ENCODE measurements around the gene ARL8B. TPM values are rescaled to one million over a fixed set of nuclear protein-coding genes. Genes with fewer than 3 reads are reported as not detected.

ARL8B gene
- polyA plus RNA-seq, 1 donor (not counting 4 experiments of a cell fraction or from before 2014, with no cell fraction given) = 102 TPM

GRCh38 chr3:5201536-5201935 is 79.4 kb downstream of the ARL8B start:
- FAIRE-seq (no peak), DNase-seq (ENCODE audit: low read depth, low spot score) (no peak)
- Histone ChIP-seq H2AFZ (ENCODE audit: control insufficient read depth, low read length) (no peak overlapping the region), H3K4me2 (ENCODE audit: control insufficient read depth, extremely low read depth, insufficient read depth, low read depth, low read length) (no peak overlapping the region), H3K9me1 (ENCODE audit: control insufficient read depth, extremely low read depth, insufficient read depth, low read length) (no peaks in the 10 kb centered on the region), H3K79me2 (ENCODE audit: control insufficient read depth, insufficient read depth, low read length) (peaks cover 29% of the 10 kb centered on the region), H3K4me1 (ENCODE audit: control insufficient read depth, extremely low read depth, insufficient read depth, low read length) (peaks cover 23% of the 10 kb centered on the region), H3K36me3 (ENCODE audit: control insufficient read depth in 2 of 2, extremely low read depth in 1 of 2, insufficient read depth in 2 of 2, low read length in 2 of 2) (peaks cover 33 to 59% of the 10 kb centered on the region in 2 experiments), H3K9me3 (ENCODE audit: control insufficient read depth, low read depth, low read length) (no peaks in the 10 kb centered on the region), H3K27ac (ENCODE audit: control insufficient read depth, insufficient read depth, low read length) (peak overlapping the region; percentile 9), H4K20me1 (ENCODE audit: control insufficient read depth, extremely low read depth, insufficient read depth, low read length) (no peaks in the 10 kb centered on the region), H3K9ac (ENCODE audit: control insufficient read depth, extremely low read depth, insufficient read depth, low read length) (no peak overlapping the region), H3K4me3 (ENCODE audit: control insufficient read depth in 2 of 3, extremely low read depth in 1 of 3, insufficient read depth in 2 of 3, low read depth in 1 of 3, low read length in 3 of 3) (no peak overlapping the region), H3K27me3 (ENCODE audit: control insufficient read depth, extremely low read depth, insufficient read depth, low read length) (no peaks in the 10 kb centered on the region)
- dilution Hi-C loops (cut with MboI; ENCODE audit: extremely low pct_ligation_motif_present, low sequenced_read_pairs) = no loop called here
- TF ChIP-seq CTCF (optimal IDR thresholded peaks at IDR 0.05 in 1 of 3, IDR thresholded peaks at IDR 0.05 in 1 of 3, conservative IDR thresholded peaks at IDR 0.05 in 1 of 3; ENCODE audit: extremely low read depth in 1 of 3, insufficient read depth in 2 of 3, low read length in 3 of 3) = no peak
- no peak for TF ChIP-seq EZH2 (IDR thresholded peaks at IDR 0.05; ENCODE audit: low read length)

GRCh38 chr3:5202222-5202621 is 80.1 kb downstream of the ARL8B start:
- Histone ChIP-seq H3K36me3 (ENCODE audit: control insufficient read depth in 2 of 2, extremely low read depth in 1 of 2, insufficient read depth in 2 of 2, low read length in 2 of 2) (peaks cover 38 to 65% of the 10 kb centered on the region in 2 experiments), H4K20me1 (ENCODE audit: control insufficient read depth, extremely low read depth, insufficient read depth, low read length) (no peaks in the 10 kb centered on the region), H3K27ac (ENCODE audit: control insufficient read depth, insufficient read depth, low read length) (peak overlapping the region; percentile 9), H2AFZ (ENCODE audit: control insufficient read depth, low read length) (no peak overlapping the region), H3K9ac (ENCODE audit: control insufficient read depth, extremely low read depth, insufficient read depth, low read length) (no peak overlapping the region), H3K9me3 (ENCODE audit: control insufficient read depth, low read depth, low read length) (no peaks in the 10 kb centered on the region), H3K4me1 (ENCODE audit: control insufficient read depth, extremely low read depth, insufficient read depth, low read length) (peaks cover 18% of the 10 kb centered on the region), H3K9me1 (ENCODE audit: control insufficient read depth, extremely low read depth, insufficient read depth, low read length) (no peaks in the 10 kb centered on the region), H3K79me2 (ENCODE audit: control insufficient read depth, insufficient read depth, low read length) (peaks cover 29% of the 10 kb centered on the region), H3K27me3 (ENCODE audit: control insufficient read depth, extremely low read depth, insufficient read depth, low read length) (no peaks in the 10 kb centered on the region), H3K4me3 (ENCODE audit: control insufficient read depth in 2 of 3, extremely low read depth in 1 of 3, insufficient read depth in 2 of 3, low read depth in 1 of 3, low read length in 3 of 3) (no peak overlapping the region), H3K4me2 (ENCODE audit: control insufficient read depth, extremely low read depth, insufficient read depth, low read depth, low read length) (no peak overlapping the region)
- dilution Hi-C loops (cut with MboI; ENCODE audit: extremely low pct_ligation_motif_present, low sequenced_read_pairs) = no loop called here
- no peak for TF ChIP-seq CTCF (optimal IDR thresholded peaks at IDR 0.05 in 1 of 3, IDR thresholded peaks at IDR 0.05 in 1 of 3, conservative IDR thresholded peaks at IDR 0.05 in 1 of 3; ENCODE audit: extremely low read depth in 1 of 3, insufficient read depth in 2 of 3, low read length in 3 of 3)
- no peak for TF ChIP-seq EZH2 (IDR thresholded peaks at IDR 0.05; ENCODE audit: low read length)
- DNase-seq (ENCODE audit: low read depth, low spot score) (no peak), FAIRE-seq (no peak)

Data from keratinocyte (primary cell).